Measurements from ENCODE around the gene ARF3. TPM values are rescaled to one million over a fixed set of nuclear protein-coding genes. Genes with fewer than 3 reads are reported as not detected.

The ARF3 gene
- total and polyA plus RNA-seq, 2 donors (not counting 3 experiments of a cell fraction or from before 2014, with no cell fraction given) = 149 to 172 TPM

DNA sequence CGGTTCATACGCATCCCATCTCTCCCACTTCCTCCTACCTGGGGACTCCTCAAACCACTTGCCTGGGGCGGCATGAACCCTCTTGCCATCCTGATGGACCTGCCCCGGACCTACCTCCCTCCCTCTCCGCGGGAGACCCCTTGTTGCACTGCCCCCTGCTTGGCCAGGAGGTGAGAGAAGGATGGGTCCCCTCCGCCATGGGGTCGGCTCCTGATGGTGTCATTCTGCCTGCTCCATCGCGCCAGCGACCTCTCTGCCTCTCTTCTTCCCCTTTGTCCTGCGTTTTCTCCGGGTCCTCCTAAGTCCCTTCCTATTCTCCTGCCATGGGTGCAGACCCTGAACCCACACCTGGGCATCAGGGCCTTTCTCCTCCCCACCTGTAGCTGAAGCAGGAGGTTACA lies 24.5 kb upstream of the ARF3 start:
- H3K36me3 ChIP-seq (ENCODE audit: control insufficient read depth in 2 of 2, extremely low read depth in 1 of 2, insufficient read depth in 2 of 2, low read length in 2 of 2) = no peaks in the 10 kb centered on the region
- H3K9me1 ChIP-seq (replicated peaks; ENCODE audit: control insufficient read depth, extremely low read depth, insufficient read depth, low read length) = no peaks in the 10 kb centered on the region
- H3K9me3 ChIP-seq (replicated peaks; ENCODE audit: control insufficient read depth, insufficient read depth, low read length) = no peaks in the 10 kb centered on the region
- H4K20me1 ChIP-seq (replicated peaks; ENCODE audit: control insufficient read depth, extremely low read depth, insufficient read depth, low read length) = no peaks in the 10 kb centered on the region
- FAIRE-seq (no peak), DNase-seq (ENCODE audit: low read depth, low spot score) (no peak)
- H3K27me3 ChIP-seq (ENCODE audit: control insufficient read depth in 2 of 2, insufficient read depth in 2 of 2, low read length in 2 of 2) = peaks cover 82 to 91% of the 10 kb centered on the region in 2 experiments
- H3K27ac ChIP-seq (ENCODE audit: insufficient read depth, low read depth, low read length) = no peak overlapping the region
- dilution Hi-C loops (cut with MboI; ENCODE audit: extremely low pct_ligation_motif_present, low sequenced_read_pairs) (no loop called here), intact Hi-C loops (cut with micrococcal nuclease) (no loop called here)
- ChIA-PET POLR2A (no interaction called here), CTCF (interaction anchor here (0.6 to 11.2 kb wide), 6 partner anchors 13 to 91 kb away, joined by 3 to 175 read pairs (median 5); partner anchors contain the start of genes DDN and FKBP11)
- no peak overlapping the region for H3K9ac ChIP-seq (replicated peaks; ENCODE audit: extremely low read depth, insufficient read depth, low read length)
- H3K79me2 ChIP-seq (ENCODE audit: control insufficient read depth, insufficient read depth, low read length) = no peaks in the 10 kb centered on the region
- no peak overlapping the region for H2AFZ ChIP-seq (ENCODE audit: low read depth, low read length)
- peaks cover 13% of the 10 kb centered on the region for H3K4me1 ChIP-seq (ENCODE audit: control insufficient read depth, extremely low read depth, insufficient read depth, low read length)
- no peak overlapping the region for H3K4me2 ChIP-seq (ENCODE audit: insufficient read depth, low read length)
- BruUV-seq (replicated peaks) = no TSS peak
- no peak for TF ChIP-seq EZH2 (IDR thresholded peaks at IDR 0.05; ENCODE audit: borderline replicate concordance, low read depth, low read length, severe bottlenecking)
- no peak for TF ChIP-seq MYC (IDR thresholded peaks at IDR 0.05; ENCODE audit: low read depth, low read length)
- TF ChIP-seq, protein P1, sequence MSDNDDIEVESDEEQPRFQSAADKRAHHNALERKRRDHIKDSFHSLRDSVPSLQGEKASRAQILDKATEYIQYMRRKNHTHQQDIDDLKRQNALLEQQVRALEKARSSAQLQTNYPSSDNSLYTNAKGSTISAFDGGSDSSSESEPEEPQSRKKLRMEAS (IDR thresholded peaks at IDR 0.05; ENCODE audit: insufficient read depth, insufficient read length) = no peak
- TF ChIP-seq FOS (IDR thresholded peaks at IDR 0.05; ENCODE audit: borderline replicate concordance, insufficient read depth, low read length) = no peak
- TF ChIP-seq POLR2AphosphoS5 (IDR thresholded peaks at IDR 0.05; ENCODE audit: insufficient read depth, low read depth, low read length) = no peak
- TF ChIP-seq GATA2 (IDR thresholded peaks at IDR 0.05; ENCODE audit: insufficient read depth, insufficient read length, low read depth, low read length) = no peak
- H3K4me3 ChIP-seq (replicated peaks in 1 of 3; ENCODE audit: insufficient read depth in 1 of 3, low read depth in 1 of 3, low read length in 3 of 3) = no peak overlapping the region

Measured in endothelial cell of umbilical vein (primary cell).